ENCODE data around the gene MBIP. TPM values are rescaled to one million over a fixed set of nuclear protein-coding genes. Genes with fewer than 3 reads are reported as not detected.
A peak's percentile ranks its signal among the peaks of the same experiment; 100 is the strongest.

MBIP gene
- polyA plus RNA-seq, 3 donors: 48.5 to 59.5 (median 56.0) TPM

DNA sequence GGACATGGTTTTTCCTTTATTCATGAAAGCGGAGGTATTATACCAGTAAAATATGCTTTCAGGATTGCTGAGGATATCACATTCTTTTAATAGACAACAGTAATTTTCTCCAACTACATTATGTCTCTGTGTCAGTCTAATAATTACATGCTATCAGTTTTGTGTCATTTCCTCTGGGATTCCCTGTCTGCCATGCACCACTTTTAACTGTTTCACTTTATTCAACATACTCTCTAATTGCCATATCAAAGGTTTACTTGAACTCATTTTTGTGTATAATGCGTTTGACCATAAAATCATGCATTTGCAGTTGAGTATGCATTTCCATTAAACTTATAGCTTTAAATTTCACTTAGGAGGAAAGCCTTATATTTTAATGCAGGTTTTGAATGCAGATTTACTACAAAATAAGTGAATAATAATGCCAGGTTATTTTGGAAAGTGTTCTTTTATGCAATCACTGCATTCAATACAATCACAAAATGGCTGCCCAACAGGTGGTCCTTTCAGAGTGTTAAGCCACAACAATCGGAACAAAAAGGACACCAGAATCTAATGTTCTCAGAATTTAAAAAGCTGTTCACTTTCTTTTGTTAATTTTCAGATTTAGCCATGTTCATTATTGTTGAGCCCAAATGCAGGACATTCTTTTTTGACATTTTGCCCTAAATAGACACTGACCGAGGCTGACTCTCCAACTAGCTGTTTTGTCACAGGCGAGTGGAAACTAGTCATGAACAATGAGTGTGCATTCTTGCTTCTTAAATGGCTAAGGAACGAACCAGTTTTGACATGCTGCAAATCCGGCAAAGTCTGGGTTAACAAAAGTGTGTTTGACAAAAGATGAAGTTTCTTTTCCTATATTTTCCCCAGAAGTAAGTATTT is 40.9 kb downstream of the MBIP start:
- DNase-seq (ENCODE audit: extremely low read depth in 1 of 11, low read depth in 9 of 11, low spot score in 4 of 11): no peak

DNA sequence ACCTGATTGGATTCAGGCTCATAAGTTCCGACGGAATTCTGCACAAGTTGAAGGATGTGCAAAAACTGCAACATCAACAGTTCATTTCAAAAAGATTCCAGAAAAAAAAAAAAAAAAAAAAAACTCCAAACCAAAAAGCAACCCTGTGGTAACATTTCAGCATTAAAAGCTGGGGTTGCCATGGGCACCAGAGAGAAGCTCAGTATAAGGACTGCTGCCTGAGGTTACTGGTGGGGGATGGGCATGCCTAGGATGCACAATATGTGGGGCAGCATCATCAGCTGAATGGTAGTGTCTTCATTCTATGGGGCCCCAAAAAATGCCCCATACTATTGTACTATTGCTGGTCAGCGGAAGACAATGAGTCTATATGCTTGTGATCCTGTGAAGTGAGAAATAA is 44.7 kb downstream of the MBIP start:
- DNase-seq (ENCODE audit: extremely low read depth in 1 of 11, low read depth in 9 of 11, low spot score in 4 of 11): no peak

DNA sequence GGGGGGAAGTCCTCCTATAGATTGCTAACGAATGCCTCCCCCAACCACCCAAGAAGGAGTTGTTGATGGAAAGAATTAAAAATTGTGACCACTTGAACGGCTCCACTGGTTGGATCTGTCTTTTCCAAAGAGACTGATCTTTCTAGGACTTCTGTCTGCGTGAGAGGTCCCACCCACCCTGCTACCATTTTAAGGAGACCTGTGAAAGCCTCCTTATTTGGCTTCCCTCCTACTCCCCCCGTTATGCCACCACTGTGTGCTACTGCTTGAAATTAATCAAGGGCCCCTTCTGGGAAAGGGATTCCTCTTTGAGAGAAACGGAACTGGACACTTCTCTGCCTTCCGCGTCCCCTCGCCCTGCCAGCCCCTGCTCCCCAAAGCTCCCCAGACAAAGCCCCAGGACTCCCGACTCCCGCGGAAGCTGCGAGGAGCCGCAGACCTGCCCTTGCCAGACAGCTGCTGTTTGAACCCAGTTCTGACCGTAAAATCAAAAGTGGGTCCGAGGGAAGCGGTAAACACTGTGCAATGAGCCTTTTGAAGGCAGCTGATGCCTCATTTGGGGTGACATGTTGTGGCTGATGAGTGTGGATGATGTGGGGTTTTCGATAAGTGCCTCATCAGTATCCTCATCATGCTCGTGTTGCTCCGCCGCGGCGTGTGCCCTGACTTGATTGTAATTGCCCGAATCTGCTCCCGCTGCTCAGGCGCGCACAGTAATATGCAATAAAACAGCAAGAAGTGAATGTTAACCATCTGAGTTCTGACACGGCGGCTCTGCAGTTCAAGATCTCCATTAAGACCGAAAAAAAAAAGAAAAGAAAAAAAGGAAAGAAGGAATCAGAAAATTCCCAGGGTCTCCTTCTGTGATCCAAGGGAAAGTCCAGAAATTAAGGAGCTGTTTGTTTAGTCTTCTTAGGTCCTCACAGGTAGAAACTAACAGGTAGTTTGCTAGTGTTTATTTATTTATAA is 48.2 kb downstream of the MBIP start:
- peak in 1 of 11 donors; percentile 5 for DNase-seq (ENCODE audit: extremely low read depth in 1 of 11, low read depth in 9 of 11, low spot score in 4 of 11)

DNA sequence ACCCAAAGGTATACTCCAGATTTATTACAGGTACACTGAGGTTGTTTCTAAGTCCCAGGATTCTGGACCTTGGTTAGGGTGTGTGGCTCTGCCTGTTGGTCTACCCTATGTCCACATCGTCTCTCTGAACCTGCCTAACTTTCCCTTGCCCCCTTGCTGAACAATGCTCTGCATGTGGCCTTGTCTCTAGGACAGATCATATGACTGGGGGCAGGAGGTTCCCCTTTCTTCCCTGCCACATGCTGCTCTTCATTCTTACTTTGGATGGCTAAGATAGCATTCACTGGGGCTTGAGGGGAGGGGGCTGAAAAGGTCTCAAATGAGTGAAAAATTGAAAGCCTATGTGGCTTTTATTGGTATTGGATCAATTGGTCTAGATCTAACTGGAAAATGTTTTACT is 49.2 kb downstream of the MBIP start:
- DNase-seq (ENCODE audit: extremely low read depth in 1 of 11, low read depth in 9 of 11, low spot score in 4 of 11): no peak

GRCh38 chr14:36270191-36270590 is 50.2 kb downstream of the MBIP start:
- no peak for DNase-seq (ENCODE audit: extremely low read depth in 1 of 11, low read depth in 9 of 11, low spot score in 4 of 11)

DNA sequence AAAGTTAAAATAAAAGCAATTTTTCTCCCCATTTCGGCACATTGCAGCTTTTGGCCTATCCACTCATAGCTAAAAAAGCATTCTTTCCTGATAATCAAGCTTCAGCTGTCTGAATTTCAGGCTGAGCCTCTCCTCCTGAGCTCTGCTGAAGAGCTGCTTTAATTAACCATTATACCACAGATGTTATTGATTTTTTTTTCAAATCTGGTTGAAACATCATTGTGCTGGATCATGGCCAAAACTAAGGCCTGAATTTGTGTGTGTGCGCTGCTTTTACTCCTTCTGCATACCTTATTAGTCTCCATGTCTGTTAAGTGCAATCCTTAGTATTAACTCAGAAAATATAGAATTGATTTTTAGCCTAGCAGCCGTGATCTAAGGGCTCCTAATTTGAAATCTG is 52.3 kb downstream of the MBIP start:
- DNase-seq (ENCODE audit: extremely low read depth in 1 of 11, low read depth in 9 of 11, low spot score in 4 of 11): no peak

- DNase-seq (ENCODE audit: extremely low read depth in 1 of 11, low read depth in 9 of 11, low spot score in 4 of 11): no peak
Measured at GRCh38 chr14:36264595-36264994, 55.8 kb downstream of the MBIP start.

DNA sequence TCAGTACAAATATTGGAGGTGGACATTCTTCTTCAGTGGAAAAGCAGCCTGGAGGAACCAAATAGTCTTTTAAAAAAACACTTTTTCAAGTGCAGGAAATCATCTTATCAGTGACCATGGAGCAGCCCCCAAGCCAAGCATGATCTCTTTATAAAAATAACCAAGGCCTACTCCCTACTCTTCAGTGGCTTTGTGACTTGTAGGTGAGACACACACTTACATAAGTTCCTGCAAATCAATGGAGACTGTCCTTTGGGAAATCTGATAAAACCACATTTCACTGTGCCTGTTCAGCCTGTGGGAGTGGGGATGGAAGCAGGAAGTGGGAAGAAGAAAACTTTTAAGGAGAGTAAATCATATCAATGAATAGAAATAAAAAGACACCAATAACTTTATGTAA is 56.3 kb downstream of the MBIP start:
- DNase-seq (ENCODE audit: extremely low read depth in 1 of 11, low read depth in 9 of 11, low spot score in 4 of 11): no peak

DNA sequence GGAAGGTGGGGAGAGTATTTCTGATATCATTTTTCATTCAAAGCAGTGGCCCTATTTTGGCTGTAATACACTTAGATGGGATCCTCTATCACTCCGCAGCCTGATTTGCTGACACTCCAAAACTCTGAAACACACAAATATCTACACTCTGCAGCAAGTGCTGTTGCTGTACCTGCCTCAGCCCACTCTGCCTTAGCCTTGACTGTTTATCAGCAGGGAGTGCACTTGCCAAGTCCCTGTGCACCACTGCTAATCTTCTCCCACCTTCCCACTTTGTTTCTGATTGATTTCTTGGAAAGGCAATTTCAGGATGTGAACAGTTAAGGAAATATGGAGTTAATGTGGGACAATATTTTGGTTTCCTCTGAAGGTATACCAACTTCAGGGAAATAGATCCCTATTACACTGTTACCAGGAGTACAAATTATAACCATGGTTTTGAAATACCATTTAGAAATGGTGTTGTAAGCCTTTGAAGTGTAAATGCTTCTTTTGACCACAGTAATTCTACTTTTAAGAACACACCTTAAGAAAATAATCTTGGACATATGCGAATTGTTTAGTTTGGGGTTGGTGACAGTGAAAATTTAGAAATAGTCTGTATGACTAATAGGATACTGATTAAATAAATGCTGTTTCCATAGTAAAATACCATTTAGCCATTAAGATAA is 59.3 kb downstream of the MBIP start:
- DNase-seq (ENCODE audit: extremely low read depth in 1 of 11, low read depth in 9 of 11, low spot score in 4 of 11): no peak

DNA sequence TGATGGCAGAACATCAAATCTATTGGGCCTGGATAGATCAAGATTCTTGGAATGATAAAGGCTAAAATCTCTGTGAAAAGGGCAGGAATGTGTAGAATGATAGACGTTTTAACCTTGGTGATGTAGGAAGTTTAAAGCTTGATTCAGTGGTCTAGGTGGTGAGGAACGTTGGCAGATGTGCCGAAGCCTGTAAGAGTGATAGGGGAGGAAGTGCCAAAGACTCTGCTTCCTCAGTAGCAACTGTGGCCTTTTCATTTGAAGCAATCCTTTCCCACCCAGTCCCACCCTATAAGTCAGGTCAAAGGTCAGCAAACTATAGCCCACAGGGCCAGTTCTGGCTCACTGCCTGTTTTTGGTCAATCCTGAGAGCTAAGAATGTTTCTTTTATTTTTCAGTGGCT is 62.2 kb downstream of the MBIP start:
- DNase-seq (ENCODE audit: extremely low read depth in 1 of 11, low read depth in 9 of 11, low spot score in 4 of 11): no peak

GRCh38 chr14:36256126-36256801 is 64.2 kb downstream of the MBIP start:
- no peak for DNase-seq (ENCODE audit: extremely low read depth in 1 of 11, low read depth in 9 of 11, low spot score in 4 of 11)

- peak in 6 of 11 donors; percentile 4 to 45 (median 24) for DNase-seq (ENCODE audit: extremely low read depth in 1 of 11, low read depth in 9 of 11, low spot score in 4 of 11)
Measured at GRCh38 chr14:36254020-36254624, 66.3 kb downstream of the MBIP start.

Other genes starting within 250 kb of the MBIP start
- gene PTCSC3, start 143.9 kb downstream of the MBIP start, polyA plus RNA-seq (ENCODE audit: insufficient read length in 3 of 3): under 1 TPM in 1 of 3 donors, not detected in 2; 0.36 TPM
- gene NKX2-1, start 199.6 kb upstream of the MBIP start, polyA plus RNA-seq (ENCODE audit: insufficient read length in 3 of 3): not detected